HG02943 (cell line): Measurements from ENCODE around the gene FRRS1.

Experiments used
- ATAC-seq: cut with Tn5 transposase; IDR thresholded peaks from one replicate; pipeline ENCODE4 v1.9.1; 2021; ENCODE audit warnings: mild to moderate bottlenecking, low read depth, moderate library complexity; ENCODE audit not compliant: unreplicated experiment

FRRS1 gene

GRCh38 chr1:99681583-99681982 is 84.9 kb downstream of the FRRS1 start:
- ATAC-seq = no peak

- no peak for ATAC-seq
Observed at GRCh38 chr1:99680270-99680669, 86.2 kb downstream of the FRRS1 start.

GRCh38 chr1:99677416-99677815 is 89.0 kb downstream of the FRRS1 start:
- no peak for ATAC-seq

GRCh38 chr1:99676876-99677275 is 89.6 kb downstream of the FRRS1 start:
- no peak for ATAC-seq

DNA sequence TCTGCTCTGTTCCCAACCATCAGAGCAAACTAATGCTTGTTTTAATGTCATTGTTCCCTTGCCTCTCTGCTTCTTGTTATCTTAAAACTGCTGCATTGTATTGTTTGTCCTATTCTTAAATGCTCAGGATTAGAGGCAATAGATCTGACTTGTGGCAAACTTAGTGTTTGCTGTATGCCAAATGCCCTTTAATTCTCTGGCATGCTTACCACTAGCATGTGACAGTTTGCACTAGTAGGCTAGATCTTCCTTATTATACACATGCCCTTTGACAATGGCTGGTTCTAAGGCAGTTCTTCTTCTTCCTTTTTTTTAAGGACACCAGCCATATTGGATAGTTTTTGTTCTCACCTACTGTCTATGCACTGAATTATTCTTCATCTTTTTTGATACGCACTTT is 90.4 kb downstream of the FRRS1 start:
- ATAC-seq = no peak

GRCh38 chr1:99675292-99675691 is 91.1 kb downstream of the FRRS1 start:
- no peak for ATAC-seq

GRCh38 chr1:99674115-99675064 is 92.0 kb downstream of the FRRS1 start:
- ATAC-seq = no peak

DNA sequence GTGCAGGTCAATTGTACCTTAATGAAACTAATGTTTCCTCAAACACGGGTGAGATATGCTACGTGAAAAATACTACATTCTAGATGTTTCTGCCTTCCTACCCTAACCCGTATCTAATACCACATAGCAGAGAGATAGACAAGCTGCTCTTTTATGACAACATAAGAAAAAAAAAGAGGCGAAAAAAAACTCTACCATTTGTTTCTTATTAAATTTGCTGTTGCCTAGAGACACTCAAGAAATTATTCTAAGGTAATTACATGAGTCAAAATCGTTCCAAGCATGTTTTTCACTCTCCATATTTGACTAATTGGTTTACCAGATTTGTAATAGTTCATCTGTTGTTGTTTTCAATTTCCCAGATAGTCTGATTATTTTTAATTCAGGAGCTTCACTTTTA is 93.1 kb downstream of the FRRS1 start:
- ATAC-seq = no peak

DNA sequence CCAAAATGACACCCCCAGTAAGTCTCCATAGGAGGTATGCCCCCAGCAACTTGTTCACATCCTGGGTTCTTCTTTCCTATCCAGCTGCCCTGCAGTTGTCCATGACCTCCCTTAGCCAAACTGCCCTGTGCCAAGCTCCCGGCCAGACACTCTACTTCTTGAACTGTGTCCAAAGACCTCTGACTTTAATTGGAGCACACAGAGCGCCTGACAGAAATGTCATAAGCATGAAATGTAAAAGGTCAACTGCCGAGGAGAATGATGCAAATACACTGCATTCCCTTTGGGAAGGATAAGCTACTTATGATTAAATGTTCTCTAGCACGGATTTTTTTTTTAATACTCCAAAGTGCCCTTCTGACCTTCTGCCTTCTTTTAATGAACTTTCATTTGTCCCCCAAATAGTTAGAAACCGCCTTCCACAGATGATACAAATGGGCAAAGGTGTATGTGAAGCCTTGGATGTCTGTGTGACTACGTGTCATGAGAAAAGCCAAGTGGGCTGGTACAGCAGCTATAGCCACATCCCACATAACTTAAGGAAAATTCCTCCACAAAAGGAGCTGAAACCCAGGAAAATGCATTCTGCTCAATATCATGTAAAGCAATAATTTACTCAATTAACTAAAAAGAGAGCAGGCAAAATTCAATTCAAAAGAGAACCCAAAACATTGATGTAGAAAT is 93.8 kb downstream of the FRRS1 start:
- no peak for ATAC-seq

GRCh38 chr1:99672038-99672437 is 94.4 kb downstream of the FRRS1 start:
- ATAC-seq = no peak

DNA sequence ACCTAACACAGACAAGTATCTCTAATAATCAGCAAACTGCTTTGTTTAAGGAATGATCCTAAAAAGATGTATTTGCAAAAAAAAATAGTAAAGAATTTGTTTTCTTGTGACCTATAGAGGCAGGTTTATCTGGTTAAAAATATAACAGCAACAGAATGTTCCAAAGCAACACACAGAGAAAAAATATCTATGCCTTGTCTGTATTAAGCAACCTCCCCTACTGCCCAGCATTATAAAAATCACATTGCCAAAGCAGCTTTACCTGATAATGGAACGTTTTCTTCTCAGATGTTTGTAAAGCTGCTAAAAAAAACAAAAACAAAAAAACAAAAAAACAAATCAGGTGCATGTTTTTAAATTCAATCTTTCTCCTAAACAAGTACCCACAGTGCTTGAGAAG is 95.9 kb downstream of the FRRS1 start:
- ATAC-seq = no peak

DNA sequence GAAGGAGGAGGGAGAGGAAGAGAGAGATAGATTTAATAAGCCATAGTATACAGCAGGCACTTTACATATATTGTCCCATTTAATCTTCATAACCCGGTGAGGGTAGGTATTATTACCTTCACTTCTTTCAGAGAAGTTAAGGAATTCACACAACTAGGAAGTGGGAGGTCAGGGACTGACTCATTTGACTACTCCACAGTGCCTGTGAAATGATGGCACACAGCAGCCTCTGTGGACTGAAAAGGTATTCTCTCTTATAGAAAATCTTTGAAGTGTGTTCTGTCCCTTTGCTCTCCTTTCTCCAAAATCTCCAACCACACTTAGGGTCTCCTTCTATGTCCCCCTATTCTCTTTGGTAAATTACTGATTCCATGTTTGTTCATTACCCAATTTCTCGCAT is 96.6 kb downstream of the FRRS1 start:
- ATAC-seq = no peak

GRCh38 chr1:99669376-99669775 is 97.1 kb downstream of the FRRS1 start:
- no peak for ATAC-seq

GRCh38 chr1:99665212-99665611 is 101.2 kb downstream of the FRRS1 start:
- ATAC-seq = no peak

DNA sequence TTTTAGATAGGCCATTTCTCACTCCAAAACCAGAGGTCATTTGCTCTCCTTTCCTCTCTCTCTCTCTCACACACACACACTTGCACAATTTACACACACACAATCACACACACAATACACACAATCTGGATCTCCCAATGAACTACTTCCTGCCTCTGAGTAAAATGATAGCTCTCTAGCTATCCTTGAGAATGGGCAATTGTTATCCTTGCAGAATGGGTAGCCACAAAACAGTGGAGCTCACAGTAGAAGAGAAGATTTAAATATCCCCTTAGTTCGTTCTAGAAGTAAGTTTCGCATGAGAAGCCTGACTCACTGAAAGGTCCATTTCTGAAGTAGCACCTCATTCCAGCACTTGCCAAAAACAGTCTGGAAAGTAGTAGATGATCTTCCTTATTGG is 102.9 kb downstream of the FRRS1 start:
- no peak for ATAC-seq

GRCh38 chr1:99662539-99663080 is 103.8 kb downstream of the FRRS1 start:
- ATAC-seq = no peak

DNA sequence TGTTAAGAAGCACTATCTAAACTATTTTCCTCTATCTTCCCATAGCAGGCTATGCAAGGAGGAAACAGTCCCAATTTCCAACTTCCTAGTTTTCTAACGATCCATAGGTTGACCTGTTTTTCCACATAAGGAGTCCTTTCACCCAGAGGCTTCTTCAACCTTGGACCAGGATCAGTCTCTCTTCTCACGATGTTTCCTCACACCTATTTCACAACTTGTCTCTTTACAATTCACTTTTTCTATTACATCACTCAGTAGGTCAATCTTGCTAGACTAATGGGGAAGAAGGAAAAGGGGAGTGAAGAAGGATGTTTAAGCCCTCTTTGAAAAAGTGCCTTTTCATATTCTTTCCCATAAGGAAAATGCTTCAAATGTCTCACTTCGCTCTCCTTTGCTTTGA is 104.7 kb downstream of the FRRS1 start:
- ATAC-seq = no peak

DNA sequence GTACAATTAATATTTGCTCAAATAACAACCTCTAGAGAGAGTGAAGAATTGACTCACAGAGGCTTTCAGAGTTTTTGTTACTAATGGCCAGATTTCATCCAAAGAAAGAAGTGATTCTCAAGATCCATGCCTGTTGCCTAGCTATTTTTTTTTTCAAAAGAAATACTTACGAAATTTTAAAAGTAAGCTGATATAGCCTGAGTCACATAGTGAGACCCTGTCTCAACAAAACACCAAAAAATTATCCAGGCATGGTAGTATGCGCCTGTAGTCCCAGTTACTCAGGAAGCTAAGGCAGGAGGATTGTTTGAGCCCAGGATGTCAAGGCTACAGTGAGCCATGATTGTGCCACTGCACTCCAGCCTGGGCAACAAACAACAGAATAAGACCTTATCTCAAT is 105.9 kb downstream of the FRRS1 start:
- ATAC-seq = no peak

- no peak for ATAC-seq
Observed at GRCh38 chr1:99659755-99660210, 106.7 kb downstream of the FRRS1 start.
